ENCODE data around the gene CEP192. TPM values are rescaled to one million over a fixed set of nuclear protein-coding genes. Genes with fewer than 3 reads are reported as not detected.

The CEP192 gene
- polyA plus RNA-seq, 5 donors, result 37.3 to 56.3 (median 46.3) TPM

- DNase-seq, result no peak
These were observed 147.4 kb downstream of the CEP192 start for GRCh38 chr18:13138420-13139139.

GRCh38 chr18:13139885-13140450 lies 148.8 kb downstream of the CEP192 start:
- DNase-seq, result no peak

- DNase-seq, result no peak
These were observed 150.0 kb downstream of the CEP192 start for GRCh38 chr18:13141209-13141608.

GRCh38 chr18:13145636-13146190 lies 154.6 kb downstream of the CEP192 start:
- DNase-seq, result no peak

GRCh38 chr18:13147130-13147529 lies 156.0 kb downstream of the CEP192 start:
- no peak for DNase-seq

GRCh38 chr18:13151656-13152055 lies 160.5 kb downstream of the CEP192 start:
- DNase-seq, result no peak

- DNase-seq, result no peak
These were observed 167.3 kb downstream of the CEP192 start for GRCh38 chr18:13158428-13158827.

- peak in 1 of 2 donors; percentile 38 for DNase-seq
These were observed 168.4 kb downstream of the CEP192 start for GRCh38 chr18:13159579-13159978.

- DNase-seq, result no peak
These were observed 170.2 kb downstream of the CEP192 start for GRCh38 chr18:13161276-13161899.

GRCh38 chr18:13163167-13163927 lies 172.2 kb downstream of the CEP192 start:
- DNase-seq, result no peak

- DNase-seq, result no peak
These were observed 173.2 kb downstream of the CEP192 start for GRCh38 chr18:13164406-13164805.

GRCh38 chr18:13165636-13166423 lies 174.7 kb downstream of the CEP192 start:
- no peak for DNase-seq

GRCh38 chr18:13173578-13174145 lies 182.5 kb downstream of the CEP192 start:
- DNase-seq, result no peak

Other genes starting within 250 kb of the CEP192 start
- 10 to 100 TPM; 55.2 to 79.2 (median 72.9) TPM for gene PTPN2, start 107.1 kb upstream of the CEP192 start, polyA plus RNA-seq (ENCODE audit: insufficient read depth in 1 of 5, insufficient read length in 5 of 5, low replicate concordance in 1 of 5)
- gene SEH1L, start 43.4 kb upstream of the CEP192 start, polyA plus RNA-seq (ENCODE audit: insufficient read depth in 1 of 5, insufficient read length in 5 of 5, low replicate concordance in 1 of 5), result 10 to 100 TPM; 27.5 to 36.3 (median 30.8) TPM
- gene LDLRAD4, start 227.4 kb downstream of the CEP192 start, polyA plus RNA-seq (ENCODE audit: insufficient read depth in 1 of 5, insufficient read length in 5 of 5, low replicate concordance in 1 of 5), result 10 to 100 TPM; 14.2 to 18.6 (median 15.1) TPM